Head of caudate nucleus (tissue), 42 donors: ENCODE data around the gene GARS1.

Experiments
- DNase-seq, 42 donors: peaks; one replicate each; pipeline versions ENCODE4 v3.0.0 to v3.0.0-alpha.2; 2020 to 2021; ENCODE audit warnings: mixed read lengths in 7 of 42
- intact Hi-C: fragments of 100-400 bp; cut with DNase I; formaldehyde crosslinking; loops from one replicate; pipeline ENCODE4 v1.15.0; 2022

Gene GARS1, protein sequence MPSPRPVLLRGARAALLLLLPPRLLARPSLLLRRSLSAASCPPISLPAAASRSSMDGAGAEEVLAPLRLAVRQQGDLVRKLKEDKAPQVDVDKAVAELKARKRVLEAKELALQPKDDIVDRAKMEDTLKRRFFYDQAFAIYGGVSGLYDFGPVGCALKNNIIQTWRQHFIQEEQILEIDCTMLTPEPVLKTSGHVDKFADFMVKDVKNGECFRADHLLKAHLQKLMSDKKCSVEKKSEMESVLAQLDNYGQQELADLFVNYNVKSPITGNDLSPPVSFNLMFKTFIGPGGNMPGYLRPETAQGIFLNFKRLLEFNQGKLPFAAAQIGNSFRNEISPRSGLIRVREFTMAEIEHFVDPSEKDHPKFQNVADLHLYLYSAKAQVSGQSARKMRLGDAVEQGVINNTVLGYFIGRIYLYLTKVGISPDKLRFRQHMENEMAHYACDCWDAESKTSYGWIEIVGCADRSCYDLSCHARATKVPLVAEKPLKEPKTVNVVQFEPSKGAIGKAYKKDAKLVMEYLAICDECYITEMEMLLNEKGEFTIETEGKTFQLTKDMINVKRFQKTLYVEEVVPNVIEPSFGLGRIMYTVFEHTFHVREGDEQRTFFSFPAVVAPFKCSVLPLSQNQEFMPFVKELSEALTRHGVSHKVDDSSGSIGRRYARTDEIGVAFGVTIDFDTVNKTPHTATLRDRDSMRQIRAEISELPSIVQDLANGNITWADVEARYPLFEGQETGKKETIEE

DNA sequence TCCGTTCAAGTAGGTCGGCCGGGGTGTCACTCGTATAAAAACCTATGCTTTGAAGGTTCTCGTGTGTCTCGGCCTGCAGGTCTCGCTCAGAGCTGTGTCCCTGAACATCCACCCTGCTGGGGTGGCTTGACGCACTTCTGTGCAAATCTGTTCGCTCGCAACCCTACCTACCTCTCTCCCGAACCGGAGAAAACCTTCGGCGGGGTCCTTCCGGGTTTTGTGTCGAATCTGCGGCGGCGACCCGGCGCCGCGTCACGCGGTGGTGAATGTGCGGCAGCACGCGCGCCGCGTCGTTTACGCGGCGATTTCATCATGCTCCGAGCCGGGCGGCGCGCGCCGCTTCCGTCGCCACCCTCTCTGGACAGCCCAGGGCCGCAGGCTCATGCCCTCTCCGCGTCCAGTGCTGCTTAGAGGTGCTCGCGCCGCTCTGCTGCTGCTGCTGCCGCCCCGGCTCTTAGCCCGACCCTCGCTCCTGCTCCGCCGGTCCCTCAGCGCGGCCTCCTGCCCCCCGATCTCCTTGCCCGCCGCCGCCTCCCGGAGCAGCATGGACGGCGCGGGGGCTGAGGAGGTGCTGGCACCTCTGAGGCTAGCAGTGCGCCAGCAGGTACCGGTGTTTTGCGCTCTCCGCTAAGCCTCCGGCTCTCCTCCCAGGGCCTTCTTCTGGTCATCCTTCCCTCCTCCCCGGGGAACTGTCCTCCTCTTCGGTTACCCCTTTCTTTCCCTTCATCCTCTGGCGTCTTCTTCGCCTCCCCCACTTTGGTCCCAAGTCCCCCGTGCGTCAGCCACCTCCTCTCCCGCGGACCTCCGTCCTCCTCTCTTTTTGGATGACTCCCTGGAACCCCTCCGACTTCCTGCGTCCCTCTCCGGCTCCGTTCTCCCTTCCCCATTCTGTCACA lies at the start of gene GARS1:
Gene GARS1 (plus strand): TSS at position 339 of the 896 bp plus-strand sequence. CDS start 44 bp downstream, at position 383.
- intact Hi-C loops: no loop called here

DNA sequence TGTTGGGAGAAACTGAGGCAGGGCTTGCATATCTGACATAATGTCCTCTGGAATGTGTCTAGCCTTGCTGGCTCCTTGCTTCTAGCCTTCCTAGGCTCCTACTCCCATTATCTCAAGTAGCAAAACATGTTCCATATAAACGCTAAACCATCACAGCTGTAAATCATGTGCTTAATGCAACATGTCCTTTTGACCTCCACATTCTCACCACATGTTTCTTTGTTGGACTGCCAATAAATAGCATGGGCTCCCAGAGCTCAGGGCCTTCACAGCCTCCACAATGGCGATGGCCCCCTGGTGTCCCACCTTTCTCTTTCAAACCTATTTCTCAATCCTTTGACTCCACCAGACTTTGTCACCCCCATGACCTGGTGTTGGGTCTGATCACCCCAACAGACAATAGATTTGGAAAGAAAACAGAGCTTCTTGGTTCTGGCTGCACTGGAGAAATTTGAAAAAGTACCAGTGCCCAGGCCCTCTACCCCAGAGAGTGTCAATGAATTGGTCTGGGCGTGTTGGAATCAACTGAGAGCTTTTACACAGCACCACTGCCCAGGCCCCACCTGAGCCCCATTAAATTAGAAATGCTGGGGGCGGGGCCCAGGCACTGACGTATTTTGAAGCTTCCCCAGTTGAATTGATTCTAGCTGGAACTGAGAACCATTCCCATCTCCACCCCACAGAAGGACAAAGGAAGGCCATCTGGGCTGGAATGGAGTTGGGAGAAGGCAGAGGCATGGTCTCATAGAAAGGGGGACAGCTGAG lies 48.7 kb upstream of the GARS1 start:
- intact Hi-C loops: no loop called here
- DNase-seq: no peak

More for the DNA sequence above, at the start of gene GARS1:
- peak; percentile 69 to 94 (median 87) for DNase-seq

DNA sequence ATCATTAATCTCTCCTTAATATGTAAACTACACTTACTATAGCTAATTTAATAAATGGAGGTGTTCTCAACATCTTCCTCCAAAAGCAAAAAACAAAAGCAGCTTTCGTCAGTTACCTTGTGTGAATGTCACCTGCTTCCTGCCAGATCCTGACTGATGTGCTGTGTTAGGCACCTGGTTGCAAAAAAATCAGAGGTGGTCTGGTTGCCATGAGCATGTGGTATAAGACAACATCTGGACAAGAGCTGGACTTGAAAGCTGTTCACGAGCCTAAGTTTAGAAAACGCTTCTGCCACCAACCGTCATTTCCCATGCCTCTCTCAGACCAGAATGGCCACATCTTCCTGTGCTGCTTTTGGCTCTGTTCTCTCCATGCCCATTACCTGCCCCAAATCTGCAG lies 48.1 kb upstream of the GARS1 start:
- intact Hi-C loops: no loop called here

DNA sequence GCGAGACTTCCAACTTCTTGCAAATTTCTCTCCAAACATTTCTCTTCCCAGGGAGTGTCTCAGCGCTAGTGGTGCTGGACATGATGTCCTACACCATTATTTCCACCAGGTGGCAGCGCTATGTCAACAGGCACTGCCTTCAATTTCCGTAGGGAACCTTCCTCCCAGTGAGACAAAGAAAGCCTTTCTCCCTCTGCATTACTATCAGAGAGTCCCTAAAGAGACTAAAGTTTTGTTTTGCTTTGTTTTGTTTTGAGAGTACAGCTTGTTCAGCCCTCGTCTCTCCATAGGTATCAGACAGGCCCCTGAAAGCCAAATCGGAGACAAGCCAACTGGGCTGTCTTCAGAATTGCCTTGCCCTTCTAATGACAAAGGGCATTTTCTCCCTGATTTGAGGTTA lies 45.8 kb upstream of the GARS1 start:
- peak; percentile 42 to 93 (median 82) for DNase-seq
- intact Hi-C loops: no loop called here

More for the DNA sequence above, 48.1 kb upstream of the GARS1 start:
- no peak for DNase-seq

DNA sequence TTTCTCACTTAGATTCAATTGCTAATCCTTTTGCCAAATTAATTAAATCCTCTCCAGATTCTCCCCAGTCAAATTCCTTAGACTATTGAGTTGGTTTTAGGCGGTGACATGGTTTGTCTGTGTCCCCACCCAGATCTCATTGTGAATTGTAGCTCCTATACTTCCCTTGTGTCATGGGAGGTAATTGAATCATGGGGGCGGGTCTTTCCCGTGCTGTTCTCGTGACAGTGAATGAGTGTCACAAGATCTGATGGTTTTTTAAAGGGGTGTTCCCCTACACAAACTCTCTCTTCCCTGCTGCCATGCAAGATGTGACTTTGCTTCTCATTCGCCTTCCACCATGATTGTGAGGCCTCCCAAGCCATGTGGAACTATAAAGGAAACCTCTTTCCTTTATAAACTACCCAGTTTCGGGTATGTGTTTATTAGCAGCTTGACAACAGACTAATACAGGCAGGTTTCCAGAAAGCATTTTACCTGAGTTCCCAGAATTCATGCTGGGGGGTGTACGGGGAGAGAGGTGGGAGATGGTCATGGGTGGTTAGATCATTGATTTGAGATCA lies 44.7 kb upstream of the GARS1 start:
- no peak for DNase-seq
- intact Hi-C loops: no loop called here

DNA sequence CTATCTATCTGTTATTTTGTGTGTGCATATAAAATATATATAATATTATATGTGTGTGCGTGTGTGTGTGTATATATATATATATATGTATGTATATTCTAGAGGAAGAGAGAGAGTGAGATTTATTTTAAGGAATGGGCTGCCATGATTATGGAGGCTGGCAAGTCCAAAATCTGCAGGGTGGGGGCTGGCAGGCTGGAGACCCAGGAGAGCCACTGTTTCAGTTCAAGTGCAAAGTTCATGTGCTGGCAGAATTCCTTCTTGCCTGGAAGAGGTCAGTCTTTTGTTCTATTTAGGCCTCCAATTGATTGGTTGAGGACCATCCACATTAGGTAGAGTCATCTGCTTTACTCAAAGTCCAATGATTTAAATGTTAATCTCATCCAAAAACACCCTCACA lies 42.3 kb upstream of the GARS1 start:
- DNase-seq: no peak
- intact Hi-C loops: no loop called here

DNA sequence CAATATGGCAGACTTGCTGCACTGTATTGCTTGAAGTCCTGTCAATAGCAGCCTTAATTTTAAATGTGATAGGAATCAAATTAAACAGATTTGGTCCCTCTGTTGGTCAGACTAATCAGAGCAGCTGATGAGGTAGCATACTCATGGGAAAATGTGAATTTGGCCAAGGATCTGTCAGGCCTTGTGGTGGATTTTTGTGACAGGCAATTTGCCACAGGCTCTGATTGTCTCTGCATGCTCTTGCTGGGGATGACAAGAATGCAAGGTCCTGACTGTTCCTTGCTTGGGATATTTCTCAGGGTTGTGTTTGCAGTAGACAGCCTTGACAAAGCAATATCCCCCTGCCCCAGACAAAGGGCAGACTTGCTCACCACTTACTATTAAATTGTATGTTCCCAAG lies 41.5 kb upstream of the GARS1 start:
- intact Hi-C loops: no loop called here
- no peak for DNase-seq

DNA sequence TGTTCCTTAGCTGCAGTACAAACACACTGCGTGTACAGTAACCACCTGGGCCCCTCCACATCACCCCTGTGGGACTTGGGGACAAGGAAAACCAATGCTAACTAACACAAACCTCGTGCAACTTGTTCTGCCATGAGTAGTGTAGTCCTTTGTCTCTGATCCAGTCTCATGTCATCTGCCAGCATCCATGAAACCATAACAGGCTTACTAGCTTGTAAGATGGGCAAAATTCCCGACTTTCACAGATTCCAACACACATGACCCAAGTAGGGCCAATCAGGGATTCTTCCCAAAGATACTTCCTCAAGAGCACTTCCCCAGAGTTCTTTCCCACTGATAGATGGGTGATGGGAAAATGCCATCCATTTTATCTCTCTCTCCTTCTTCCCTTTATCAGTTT lies 41.1 kb upstream of the GARS1 start:
- intact Hi-C loops: no loop called here
- no peak for DNase-seq

DNA sequence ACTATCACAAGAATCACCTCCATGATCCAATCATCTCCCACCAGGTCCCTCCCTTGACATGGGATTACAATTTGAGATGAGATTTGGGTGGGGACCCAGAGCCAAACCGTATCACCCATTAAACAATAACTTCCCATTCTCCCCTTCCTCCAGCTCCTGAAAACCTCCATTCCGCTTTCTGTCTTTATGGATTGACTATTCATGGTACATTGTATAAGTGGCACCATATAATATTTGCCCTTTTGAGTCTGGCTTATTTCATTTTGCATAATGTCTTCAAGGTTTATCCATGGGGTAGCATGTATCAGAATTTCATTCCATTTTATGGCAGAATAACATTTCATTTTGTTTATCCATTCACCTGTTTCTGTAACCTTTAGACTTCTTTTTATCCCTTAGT lies 39.2 kb upstream of the GARS1 start:
- DNase-seq: no peak
- intact Hi-C loops: no loop called here

DNA sequence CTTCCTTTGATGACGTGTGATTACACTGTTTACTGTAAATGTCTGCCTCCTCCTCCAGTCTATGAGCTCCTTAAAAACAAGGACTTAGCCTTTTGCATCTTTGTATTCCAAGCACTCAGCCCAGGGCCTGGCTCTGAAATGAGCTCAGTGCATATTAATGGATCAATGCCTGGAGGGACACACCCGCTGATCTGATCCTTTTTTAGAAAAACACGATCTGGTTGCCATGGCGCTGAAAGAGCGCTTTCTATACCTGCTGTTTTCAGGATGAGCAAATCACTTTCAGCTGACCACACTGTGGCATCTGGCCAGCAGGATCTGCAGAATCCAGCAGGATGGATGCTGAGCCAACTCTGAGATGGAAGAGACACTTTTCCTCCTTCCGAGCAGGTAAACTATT lies 37.8 kb upstream of the GARS1 start:
- intact Hi-C loops: no loop called here
- peak in 36 of 42 donors; percentile 5 to 81 (median 43) for DNase-seq

DNA sequence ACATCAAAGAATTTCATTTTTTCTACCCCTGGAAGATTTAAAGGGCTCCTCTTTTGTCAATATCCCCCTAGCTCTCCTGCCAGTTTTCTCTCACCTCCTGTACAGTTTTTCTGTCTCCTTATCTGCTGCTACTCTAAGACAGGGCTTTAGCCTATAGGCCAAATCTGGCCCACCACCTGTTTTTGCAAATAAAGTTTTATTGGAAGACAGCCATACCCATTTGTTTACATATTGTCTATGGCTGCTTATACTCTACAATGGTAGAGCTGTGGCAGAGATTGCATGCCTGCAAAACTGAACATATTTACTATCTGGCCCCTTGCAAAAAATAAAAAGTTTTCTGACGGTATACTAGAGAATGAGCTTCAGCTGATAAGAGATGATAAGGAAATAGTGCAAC lies 37.4 kb upstream of the GARS1 start:
- no peak for DNase-seq
- intact Hi-C loops: no loop called here

DNA sequence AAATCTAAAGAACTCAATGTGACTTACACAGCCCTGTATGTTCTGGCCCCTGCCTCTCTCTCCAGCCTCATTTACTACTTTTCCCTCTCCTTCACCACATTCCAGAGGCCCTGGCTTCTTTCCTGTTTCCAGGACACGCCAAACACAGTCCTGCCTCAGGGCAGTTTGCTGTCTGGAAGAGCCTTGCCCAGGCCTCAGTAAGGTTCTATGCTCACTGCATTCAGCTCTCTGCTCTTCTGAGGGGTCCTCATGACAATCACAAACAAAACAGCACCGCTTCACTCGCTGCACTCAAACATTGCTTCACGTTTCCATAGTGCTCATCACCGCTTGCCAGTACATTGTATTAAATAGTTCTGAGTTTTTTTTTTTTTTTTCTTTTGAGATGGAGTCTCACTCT lies 35.1 kb upstream of the GARS1 start:
- intact Hi-C loops: loop anchor here (10.0 kb wide), 1 partner anchor 55 kb away; the partner anchor contains the start of gene GGCT
- peak in 1 of 42 donors; percentile 12 for DNase-seq

DNA sequence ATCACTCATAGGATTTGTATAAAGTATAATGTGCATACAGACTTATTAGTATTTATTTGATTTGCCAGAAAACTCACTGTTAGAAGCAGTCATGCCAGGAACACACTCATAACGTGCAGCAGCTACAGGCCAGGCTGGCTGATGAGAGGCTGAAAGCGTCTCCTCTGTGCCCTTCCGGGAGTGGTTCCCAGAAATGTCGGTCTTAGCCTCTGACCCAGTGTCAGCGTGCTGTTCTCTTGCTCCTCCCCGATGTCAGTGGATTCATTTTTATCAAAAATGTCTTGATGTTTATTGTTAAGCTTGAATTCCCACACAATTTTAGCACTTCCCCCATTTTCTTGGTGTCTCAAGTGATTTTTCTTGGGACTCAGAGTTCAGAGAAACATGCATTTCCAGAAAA lies 33.3 kb upstream of the GARS1 start:
- intact Hi-C loops: loop anchor here (10.0 kb wide), 1 partner anchor 57 kb away; the partner anchor contains the start of gene GGCT
- peak in 2 of 42 donors; percentile 19 to 40 for DNase-seq

DNA sequence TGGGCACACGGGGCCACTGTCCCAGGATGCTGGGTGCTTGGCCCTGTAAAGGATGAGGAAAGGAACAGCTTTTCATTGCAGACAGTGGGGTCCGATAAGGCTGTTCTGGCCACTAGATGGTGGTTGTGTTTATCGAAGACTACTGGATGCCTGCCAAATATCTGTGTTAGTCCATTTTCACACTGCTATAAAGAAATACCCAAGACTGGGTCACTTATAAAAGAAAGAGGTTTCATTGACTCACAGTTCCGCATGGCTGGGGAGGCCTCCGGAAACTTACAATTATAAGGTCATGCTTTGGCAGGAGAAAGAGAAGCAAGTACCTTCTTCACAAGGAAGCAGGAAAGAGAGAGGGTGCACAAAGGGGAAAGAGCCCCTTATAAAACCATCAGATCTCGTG lies 32.2 kb upstream of the GARS1 start:
- intact Hi-C loops: loop anchor here (10.0 kb wide), 1 partner anchor 58 kb away; the partner anchor contains the start of gene GGCT
- no peak for DNase-seq

DNA sequence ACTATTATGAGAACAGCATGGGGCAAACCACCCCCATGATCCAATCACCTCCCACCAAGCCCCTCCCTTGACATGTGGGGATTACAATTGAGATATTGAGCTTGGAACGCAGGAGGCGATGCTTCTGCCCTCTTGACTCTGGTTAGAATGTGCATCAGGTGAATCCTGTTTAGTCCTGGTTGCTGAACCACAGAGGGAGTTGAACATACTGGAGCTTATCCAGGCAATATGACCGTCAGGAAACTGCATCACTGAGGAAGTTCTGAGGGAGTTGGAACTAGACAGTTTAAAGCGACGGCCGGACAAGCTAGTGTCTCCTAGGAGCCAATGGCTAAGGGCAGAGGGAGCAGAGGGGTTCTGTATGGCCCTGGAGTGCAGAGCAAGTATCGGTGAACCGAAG lies 31.8 kb upstream of the GARS1 start:
- DNase-seq: no peak
- intact Hi-C loops: loop anchor here (10.0 kb wide), 1 partner anchor 58 kb away; the partner anchor contains the start of gene GGCT

DNA sequence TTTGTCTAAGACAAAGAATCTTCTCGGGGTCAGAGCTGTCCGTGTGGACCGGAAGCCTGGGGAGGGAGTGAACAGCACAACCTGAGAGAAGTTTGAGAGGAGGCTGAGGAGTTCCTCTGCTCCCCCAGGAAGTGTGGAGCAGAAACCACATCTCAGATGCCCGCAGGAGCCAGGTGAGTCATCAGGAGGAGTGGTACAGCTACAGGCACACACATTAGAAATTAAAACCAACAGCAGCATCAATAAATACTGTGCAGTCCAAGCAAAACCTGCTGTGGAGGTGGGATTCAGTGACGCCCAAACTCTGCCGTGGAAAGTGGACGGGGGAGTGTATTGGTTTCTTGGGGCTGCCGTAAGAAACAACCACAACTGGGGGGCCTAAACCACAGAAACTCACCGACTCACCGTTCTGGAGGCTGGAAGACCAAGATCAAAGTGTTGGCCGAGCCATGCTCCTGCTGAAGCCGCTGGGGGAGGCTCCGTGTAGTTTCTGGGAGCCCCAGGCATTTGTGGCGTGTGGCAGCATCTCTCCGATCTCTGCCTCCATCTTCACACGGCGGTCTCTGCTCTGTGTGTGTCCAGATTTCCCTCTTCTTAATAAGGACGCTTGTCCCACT lies 31.2 kb upstream of the GARS1 start:
- DNase-seq: peak in 1 of 42 donors; percentile 39
- intact Hi-C loops: loop anchor here (10.0 kb wide), 1 partner anchor 59 kb away; the partner anchor contains the start of gene GGCT

DNA sequence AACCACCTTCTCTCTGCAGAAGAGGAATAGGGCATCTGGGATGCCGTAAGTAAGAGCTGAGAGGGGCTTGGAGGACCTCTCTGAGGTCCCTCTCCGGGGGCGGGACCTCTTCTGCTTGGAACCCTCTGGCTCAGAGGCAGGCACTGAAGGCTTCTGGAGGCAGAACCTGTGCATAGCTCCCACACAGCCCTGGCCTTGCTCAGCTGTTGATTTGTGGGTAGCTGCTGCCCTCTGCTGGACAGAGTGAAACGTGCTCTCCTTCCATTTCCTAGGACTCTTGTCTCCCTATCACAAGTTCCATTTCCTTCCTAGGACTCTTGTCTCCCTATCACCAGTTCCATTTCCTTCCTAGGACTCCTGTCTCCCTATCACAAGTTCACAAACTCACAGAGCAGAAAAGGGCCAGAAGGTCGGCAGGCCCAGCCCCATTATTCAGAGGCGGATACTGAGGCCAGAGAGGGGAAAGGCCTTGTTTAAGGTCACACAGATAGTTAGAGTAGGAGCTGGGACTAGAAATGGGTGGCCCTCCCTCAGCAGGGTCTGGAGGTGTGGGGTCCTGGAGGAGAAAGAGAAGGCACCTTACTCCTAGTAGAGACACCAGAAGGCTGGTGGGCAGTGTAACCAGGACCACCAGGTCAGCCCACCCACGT lies 30.3 kb upstream of the GARS1 start:
- peak; percentile 74 to 95 (median 90) for DNase-seq
- intact Hi-C loops: loop anchor here (10.0 kb wide), 1 partner anchor 60 kb away; the partner anchor contains the start of gene GGCT
